ENCODE measurements around the gene GLI2.

Gene GLI2

DNA sequence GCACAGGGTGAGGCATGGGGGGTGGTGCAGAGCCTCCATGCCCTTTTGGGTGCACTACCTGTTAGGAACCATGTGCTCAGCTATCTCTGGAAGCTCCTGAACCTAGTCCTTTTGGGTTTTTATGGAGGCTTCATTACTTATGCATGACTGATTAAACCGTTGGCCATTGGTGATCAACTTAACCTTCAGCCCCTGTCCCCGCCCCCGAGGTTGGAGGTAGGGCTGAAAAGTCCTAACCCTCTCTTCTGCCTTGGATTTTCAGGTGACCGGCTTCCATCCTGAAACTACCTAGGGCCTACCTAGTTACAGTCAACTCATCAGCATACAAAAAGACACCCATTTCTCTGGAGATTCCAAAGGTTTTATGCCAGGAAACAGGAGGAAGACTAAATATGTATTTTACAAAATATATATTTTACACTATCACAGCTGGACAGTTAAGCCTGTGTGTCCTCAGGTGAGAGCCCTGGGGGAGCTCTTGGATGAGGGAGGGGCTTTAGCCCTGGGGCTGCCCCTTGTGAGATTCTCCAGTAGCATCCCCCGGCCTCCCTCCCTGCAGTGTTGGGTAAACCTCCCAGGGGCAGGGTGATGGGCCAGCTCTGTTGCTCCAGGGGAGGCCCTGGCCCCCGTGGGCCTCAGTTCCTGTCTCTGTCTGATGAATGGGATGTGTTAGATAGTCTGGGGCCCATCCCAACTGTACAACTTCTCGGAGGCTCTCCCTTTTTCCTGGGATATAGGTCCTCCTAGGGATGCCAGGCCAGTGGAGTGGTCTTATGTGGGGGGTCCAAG, 24.1 kb downstream of the GLI2 start:
- no peak for DNase-seq

DNA sequence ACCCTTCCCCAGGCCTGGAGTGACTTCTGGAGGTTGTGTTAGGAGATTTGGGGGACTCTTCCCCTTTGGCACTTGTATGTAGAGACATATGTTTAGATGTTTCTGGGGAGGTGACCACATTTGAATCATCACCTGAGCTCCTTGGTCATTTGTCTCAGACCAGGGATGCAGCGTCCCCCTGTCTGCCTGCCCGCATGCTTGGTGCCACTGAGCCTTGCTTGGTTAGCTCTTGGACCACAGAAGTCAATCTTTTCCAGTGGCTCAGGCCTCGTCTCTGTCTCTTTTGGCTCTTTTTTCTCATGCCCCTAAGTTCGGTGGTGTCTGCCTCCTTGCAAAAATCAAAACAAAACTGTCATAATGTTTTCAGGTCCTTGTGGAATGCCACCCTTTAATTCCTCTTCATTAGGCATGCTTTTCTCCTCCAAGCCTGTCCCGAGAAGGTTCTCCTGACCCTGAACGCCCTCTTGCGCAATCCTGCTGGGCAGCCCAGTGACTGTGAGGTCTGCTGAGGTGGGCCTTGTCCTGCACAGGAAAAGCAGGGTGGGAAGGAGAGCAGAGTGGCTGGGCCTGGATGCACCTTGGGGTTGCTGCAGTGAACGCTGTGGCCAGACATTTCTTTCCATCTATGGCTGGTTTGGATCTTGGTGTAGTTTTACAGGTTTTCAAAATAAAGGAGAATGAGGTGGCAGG, 24.9 kb downstream of the GLI2 start:
- DNase-seq = no peak

DNA sequence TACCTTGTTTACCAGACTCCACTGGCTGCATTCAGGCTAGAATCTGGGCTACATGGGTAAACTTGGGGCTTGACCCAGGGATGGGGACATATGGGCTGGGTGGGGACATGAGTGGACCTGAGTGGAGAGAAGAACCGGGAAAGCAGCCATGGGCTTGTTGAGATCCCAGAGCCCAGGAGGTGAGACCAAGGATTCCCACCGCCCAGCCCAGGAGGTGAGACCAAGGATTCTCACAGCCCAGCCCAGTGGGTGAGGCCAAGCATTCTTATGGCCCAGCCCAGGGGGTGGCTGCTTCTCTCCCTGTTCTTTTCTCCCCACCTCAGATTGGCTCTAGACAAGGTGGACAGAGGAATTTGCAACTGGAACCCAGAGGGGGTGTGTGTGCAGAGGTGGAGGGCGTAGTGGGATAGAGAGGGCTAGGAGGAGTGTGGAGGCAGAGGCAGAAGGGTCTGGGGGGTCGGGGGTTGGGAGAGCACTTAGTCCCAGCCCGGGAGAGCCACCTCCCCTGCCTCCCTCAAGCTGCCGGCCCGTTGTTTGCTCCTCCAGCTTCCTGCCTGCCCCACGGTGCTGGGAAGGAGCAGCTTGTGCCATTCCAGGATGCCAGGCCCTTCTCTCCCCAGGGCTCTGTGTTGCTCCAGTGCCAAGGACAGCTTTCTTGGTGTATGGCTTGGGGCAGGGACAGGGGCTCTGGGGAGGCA, 25.6 kb downstream of the GLI2 start:
- no peak for DNase-seq

DNA sequence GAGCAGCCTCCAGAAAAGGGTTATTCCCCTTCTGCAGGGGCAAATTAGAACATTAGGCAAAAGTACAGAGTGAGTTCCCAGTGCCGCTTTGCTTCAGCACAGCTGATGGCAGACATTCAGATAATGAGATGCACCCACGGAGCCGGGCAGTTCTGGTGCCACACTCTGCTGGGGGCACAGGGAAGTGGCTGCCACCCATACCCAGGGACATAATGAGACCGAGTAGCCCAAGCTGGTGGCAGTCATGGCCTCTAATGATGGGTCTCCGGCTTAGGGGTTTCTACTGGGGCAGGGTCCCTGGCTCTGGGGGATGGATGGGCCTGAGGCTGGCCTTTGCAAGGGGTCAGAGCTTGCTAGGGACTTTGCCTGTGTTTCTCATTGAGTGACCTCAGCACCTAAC, 26.2 kb downstream of the GLI2 start:
- no peak for DNase-seq

DNA sequence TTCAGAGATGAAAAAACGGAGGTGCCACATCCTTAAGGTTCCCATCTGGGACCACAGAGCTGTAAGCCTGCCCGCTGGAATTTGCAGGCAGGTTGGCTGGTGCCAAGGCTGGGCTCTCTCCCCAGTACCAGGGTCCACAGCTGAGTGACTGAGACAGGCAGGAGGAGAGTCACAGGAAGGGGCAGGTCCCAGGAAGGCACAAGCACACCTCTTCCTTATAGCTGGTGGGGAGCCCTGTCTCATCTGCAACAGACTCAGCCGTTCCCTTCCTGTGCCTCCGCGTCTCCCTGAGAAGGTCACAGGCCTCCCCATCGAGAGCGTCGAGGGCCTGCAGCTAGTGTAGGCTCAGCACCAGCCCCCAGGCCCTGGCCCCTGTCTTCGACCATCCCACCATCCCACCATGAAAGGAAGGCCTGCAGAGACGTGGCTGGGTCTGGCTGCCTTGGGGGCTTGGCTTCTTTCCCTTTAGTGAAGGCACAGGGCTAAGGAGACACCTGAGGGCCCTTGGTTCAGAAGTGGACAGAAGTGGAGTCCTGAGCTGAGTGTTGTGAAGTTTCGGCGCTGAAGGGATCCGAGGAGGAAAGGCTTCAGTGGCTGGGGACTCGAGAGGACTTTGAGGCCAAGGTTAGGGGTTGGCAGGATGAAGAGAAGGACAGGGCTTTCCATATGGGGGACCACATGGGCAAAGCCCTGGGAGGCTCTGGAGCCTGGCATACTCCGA, 26.8 kb downstream of the GLI2 start:
- no peak for DNase-seq

DNA sequence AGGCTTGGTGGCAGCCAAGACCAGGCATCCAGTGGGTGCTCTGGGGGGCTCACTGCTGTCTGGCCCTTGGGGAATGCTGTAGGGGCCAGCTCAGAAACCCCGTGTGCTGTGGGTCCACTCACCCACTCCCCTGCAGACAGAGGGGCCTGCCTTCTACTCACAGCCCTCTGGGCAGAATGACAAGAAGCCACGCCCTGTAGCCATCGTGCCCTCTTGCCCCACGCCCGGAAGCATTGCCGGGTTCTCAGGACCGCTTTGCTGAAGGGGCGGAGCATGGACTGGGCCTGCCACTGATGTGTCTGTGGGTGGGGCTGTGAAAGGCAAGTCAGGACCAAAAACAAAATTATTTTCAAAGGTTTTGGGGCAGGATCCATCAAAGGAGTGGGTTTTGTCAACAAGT, 27.8 kb downstream of the GLI2 start:
- DNase-seq = no peak

DNA sequence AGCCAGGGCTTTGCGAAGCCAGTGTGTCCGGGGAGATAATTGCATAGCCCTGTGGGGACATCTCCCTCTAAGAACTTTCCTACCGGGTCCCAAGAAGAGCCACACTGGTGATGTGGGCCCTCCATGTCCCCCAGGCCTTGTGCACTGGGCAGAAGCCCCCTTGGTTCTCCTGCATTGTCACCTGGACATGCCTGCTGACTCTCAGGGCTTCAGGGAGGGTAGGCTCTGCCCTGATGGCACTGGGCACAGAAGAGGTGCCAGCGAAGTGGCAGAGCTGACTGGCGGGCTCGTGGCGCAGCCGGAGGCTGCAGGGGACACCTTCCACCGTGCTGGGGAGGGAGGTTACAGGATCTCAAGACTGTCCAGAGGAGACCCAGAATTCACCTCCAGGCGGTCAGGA, 28.3 kb downstream of the GLI2 start:
- DNase-seq = no peak

DNA sequence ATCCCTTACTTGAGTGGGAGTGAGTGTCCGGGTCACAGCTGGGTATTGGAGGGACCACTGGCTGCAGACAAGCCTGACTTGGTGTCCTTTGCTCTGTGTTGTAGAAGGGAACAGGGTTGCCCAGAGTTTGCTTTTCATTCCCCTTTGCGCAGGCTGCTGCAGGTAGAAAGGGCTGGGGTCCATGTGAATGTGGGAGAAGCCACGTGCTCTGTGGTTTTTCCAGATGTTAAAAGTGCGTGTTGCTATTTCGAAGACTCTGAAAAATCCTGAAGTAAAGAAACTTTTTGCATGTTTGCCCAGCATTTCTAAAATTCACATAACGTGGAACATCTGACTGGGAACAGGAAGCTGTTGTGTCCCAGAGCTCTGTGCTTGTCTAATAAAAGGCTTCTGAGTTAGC, 28.8 kb downstream of the GLI2 start:
- DNase-seq = no peak

DNA sequence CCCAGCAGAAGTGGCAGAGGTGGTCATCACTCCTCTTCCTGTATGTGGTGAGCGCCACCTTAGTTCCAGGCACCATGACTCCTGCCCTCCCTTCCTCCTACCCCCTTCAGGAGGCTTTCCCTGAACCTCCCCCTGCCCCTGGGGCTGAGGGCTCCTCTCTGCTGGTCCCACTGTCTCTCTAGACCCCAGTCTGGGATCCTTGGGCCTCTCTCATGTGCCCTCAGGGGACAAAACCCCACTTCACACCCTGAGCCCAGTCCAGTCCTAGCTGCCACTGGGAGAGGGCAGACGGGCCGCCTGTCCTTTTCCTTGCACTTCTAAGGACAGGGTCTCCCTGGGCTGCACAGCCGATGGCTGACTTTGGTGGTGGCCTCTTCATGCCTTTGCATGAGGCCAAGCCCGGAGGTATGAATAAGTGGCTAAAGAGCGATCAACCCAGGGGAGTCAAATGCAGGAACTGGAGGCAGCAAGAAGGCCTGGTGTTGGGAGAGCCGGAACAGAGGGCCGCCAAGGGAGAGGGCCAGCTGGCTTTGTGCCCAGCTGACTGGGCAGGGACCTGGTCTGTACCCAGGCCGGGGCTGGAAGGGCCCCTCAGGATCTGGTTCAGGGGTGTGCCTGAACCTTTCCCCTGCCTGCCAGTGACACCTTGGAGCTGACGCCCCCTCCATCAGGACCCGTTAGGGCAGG, 29.5 kb downstream of the GLI2 start:
- no peak for DNase-seq

DNA sequence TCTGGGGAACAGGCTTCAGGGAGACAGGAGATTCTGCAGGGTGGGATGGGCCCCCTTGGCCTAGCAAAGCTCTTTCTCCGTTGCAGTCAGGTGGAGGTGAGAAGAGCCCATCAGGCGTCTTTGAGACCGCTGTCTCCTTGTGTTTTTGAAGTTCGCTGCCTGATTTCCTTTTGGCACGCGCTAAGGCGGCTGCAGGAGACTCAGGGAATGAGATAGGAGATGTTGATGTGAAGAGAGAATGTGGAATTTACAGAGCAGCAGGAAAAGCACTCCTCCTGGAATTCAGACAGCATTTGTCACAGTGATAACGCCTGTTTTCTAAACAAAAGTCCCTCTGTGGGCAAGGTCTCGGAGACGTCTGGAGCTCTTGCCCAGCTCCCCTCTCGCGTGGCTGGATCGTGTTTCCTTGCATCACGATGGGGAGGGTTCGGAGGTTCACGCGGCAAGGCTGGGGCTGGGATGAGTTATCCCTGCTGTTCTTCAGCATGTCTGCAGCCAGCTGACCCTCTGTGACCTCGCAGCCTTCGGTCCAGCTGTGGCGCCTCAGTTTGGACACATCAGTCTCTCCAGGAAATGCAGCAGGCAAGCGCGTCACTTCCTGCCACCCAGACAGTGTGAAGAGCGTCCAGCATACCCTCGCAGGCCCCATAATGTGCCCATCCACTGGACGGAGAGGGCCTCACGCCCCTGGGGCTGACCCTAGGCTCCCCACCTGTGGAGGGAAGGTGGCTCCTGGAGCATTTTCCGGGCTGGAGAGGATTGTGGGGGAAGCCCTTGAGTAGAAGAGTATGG, 30.2 kb downstream of the GLI2 start:
- peak; percentile 24 for DNase-seq

DNA sequence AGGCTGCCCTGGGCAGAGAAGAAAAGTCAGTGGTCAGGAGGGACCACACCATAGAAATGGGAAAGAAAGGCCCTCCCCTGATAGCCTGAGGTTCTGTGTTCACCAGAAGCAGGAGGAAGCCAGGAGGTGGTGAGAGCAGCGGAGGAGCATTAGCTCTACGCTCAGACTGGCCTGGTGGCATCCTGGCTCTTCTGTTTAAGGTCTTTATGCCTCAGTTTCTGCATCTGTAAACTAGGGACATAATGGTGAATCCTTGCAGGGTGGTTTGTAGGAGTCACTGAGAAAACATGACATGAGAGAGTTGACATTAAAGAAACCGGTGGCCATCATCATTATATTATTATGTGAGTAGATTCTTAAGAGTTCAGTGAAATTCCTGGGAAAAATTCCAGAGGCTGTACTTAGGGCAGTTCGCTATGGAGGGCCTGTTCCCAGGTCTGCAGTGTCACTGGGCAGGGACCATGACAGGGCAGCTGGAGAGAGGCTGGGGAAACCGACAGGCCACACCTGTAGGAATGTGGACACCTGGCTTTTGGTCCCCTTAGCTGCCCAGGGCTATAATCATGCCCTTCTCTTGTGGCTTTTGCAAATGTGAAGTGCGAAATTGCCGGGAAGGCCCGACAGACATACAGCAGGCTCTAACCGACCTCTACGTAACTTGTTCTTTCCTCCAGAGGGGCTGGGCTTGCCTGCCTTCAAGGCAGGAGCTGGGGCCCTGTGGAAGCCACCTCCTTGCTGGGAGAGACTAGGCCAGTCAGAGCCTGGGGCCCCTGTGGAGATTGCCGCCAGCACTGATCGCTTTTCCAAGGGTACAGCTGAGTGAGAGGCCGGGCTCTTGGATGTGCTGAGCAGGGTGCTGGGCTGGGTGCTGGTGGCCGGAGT, 31.0 kb downstream of the GLI2 start:
- DNase-seq = no peak

DNA sequence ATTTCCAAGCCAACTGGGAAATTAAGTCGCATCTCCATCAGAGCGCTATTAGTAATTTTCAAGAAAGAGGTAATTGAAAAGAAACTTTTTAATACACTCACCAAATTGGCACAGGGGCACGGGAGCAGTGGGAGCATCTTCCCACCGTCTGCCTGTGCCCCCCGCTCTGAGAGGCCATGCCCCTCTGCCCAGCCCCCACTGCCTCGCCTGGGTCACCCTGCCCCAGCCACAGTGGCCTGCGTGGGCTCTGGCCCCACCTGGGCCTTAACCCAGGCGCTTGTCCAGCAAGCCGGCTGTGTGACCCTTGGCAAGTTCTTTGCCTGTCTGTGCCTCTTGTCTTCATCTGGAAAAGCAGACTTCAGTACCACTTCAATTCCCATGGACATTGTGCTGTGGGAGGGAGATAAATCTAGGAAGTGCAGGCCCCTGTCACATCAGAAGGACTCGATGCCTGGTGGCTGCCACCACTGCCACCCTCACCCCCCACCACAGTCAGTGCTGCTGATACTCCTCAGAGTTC, 31.9 kb downstream of the GLI2 start:
- no peak for DNase-seq

DNA sequence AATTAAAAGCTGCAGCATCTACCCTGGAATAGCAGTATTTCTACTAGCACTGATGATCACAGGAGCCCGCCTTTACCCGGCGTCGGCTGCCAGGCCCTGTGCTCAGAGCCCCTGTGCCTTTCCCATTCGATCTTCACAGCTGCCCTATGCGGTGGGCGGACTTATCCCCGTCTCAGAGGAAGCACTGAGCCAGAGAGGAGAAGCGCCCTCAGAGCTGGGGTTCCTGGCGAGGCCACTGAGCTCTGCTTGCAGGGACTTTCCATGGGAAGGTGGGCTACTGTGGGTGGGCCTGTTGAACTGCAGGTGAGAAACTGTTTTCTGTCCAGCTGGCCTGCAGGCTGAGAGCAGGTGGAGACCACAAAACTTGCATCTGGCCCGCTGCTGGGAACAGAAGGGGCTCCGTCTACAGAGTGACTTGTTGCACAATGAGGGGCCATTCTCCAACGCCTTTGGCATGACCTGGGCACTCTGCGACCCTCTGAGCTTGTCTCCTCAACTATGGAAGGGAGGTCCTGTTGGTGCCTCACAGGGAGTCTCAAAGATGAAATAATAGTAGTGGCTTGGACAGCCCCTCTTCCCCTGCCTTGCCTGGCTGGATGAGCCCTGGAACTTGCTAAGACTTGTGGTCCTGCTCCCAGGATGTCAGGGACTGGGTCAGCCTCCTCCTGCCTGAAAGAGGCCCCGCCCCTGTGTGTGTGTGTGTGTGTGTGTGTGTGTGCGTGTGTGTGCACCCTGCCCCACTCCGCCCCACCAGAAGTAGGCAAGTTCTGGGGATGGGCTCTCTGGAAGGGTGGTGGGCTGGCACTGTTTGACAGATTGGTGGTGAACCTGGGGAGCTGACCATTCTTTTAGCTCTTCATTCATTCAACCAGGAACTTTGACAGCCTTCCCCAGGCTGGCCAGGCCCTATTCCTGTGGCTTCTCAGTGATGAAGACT, 32.7 kb downstream of the GLI2 start:
- DNase-seq = no peak

DNA sequence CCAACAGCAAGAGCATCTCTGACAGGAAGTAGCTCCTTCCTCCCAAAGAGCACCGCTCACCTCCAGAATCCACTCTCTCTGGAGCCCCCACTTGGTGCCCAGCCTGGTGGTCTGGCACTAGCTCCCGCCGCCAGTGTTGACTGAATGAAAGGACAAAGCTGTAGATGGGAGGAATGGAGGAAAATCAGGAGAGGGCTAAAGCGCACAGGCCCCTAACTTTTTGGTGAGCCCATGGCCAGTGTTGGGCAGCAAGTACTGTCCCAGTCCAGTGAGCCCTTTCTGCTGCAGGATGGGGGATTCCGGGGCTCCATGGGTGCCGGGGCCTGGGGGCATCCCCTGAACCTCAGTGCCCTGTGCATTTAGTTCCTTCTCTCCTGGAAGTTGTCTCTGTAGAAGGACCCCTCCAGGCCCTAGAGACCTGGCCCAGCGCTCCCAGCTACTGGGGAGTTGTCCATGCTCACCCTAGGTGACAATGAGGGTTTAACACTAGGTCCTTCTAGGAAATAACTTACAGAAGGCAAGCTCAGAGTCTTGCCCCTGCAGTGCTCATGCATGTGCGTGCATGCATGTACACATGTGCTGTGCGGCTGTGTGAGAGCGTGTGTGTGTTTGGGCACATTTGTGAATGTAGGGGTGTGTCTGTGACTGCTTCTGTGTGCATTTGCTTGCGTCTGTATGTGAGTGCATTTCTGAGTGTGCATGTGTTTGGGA, 33.6 kb downstream of the GLI2 start:
- no peak for DNase-seq

DNA sequence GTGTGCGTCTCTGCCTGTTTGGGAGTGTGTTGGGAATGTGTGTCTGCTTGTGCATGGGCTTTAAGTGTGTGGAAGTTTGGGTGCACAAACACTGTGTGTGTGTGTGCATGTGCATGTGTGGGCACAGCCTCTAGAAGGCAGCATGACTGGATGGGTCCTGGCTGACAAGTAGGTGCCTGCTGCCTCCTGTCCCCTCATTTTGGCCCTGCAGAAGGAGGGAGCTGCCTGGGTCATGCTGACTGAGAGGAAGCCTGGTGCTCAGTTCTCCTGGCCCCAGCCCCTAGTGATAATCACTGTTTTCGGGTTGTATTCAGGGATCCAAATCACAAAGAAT, 34.1 kb downstream of the GLI2 start:
- no peak for DNase-seq

DNA sequence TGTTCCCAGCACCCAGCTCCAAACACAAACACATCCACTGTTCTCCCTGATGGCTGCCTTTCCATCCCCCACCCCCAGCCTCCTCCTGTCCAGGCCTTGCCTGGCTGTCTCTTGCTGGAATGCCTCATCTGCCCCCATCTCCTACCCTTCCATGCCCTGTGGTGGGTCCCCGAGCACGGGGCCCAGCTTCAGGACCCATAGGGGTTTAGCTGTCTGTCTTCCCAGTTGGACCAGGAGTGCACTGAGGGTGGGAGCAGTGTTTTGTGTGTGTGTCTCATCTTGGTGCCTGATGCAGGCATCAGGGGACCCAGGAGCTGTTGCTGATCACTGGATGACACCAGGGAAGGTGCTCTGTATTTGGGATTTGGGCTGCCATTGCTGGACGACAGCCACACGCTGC, 34.5 kb downstream of the GLI2 start:
- DNase-seq = no peak

DNA sequence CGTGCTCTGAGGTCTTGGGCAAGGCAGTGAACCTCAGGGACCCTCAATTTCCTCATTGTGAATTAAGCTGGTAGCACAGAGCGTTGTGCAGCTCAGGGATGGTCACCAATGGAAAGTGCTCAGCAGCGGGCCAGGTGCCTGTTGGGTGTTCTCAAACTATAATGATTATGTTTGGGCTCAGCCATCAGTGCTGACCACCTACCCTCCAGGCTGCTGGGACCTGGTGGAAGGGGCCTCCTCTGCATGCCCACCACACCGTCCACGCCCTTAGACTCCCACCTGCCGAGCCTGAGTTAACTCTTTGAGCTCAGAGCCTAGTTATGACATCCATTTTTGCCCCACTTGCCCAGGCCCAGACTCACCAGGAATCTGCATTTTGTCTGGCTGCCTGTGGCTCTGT, 35.0 kb downstream of the GLI2 start:
- DNase-seq = no peak

DNA sequence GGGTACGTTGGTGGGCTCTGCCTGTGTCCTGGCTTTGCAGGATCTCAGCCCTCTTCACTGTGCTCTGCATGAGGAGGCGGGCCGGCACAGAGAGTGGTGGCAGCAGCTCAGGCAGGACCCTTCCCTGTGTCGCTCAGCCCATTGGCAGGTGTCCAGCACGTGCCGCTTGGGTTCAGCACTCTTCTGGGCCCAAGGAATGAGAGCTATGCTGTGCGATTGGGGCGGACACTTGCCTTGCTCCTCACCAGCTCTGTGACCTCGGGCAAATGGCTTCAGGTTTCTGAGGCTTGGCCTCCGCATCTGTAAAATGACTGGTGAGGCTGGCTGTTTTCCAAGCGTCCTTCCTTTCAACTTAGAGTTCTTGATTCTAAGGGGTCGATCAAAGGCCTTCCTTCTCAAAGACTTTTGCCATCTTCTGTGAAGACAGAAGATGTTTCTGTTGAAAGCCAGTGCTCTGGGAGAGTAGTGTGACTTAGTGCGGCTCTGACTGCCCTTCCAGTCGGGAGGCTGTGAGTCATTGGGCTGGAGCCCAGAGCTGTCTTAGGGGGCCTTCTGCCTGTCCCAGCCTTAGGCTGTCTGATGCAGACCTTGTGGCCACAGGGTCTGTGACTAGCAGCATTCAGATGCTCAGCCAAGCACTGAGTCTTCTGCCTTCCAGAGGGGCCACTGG, 35.6 kb downstream of the GLI2 start:
- peak; percentile 71 for DNase-seq
